GM21723 (cell line): Measurements from ENCODE around the gene KLK14.

Experiments
- ATAC-seq: cut with Tn5 transposase; IDR thresholded peaks from one replicate; pipeline ENCODE4 v1.9.1; 2021; ENCODE audit warnings: mild to moderate bottlenecking, moderate library complexity; ENCODE audit not compliant: unreplicated experiment

Gene KLK14

GRCh38 chr19:51089786-51090185 lies 7.1 kb upstream of the KLK14 start:
- ATAC-seq, result no peak

- no peak for ATAC-seq
These were observed 3.6 kb upstream of the KLK14 start for GRCh38 chr19:51086153-51086850.

GRCh38 chr19:51084505-51084904 lies 1.8 kb upstream of the KLK14 start:
- no peak for ATAC-seq

- ATAC-seq, result no peak
These were observed 1.1 kb upstream of the KLK14 start for GRCh38 chr19:51083783-51084182.

- no peak for ATAC-seq
These were observed 494 bp upstream of the KLK14 start for GRCh38 chr19:51083181-51083580.

GRCh38 chr19:51081476-51081875 lies 1.2 kb downstream of the KLK14 start:
- ATAC-seq, result no peak

- ATAC-seq, result no peak
These were observed 3.1 kb downstream of the KLK14 start for GRCh38 chr19:51079481-51080110.

- no peak for ATAC-seq
These were observed 4.0 kb downstream of the KLK14 start for GRCh38 chr19:51078731-51079130.

- no peak for ATAC-seq
These were observed 4.6 kb downstream of the KLK14 start for GRCh38 chr19:51078104-51078503.

- no peak for ATAC-seq
These were observed 6.0 kb downstream of the KLK14 start for GRCh38 chr19:51076631-51077213.

- no peak for ATAC-seq
These were observed 6.7 kb downstream of the KLK14 start for GRCh38 chr19:51075998-51076397.

GRCh38 chr19:51071095-51071405 lies 11.6 kb downstream of the KLK14 start:
- ATAC-seq, result no peak

- ATAC-seq, result no peak
These were observed 12.2 kb downstream of the KLK14 start for GRCh38 chr19:51070334-51071094.

- no peak for ATAC-seq
These were observed 16.1 kb downstream of the KLK14 start for GRCh38 chr19:51066393-51067186.

- no peak for ATAC-seq
These were observed 17.3 kb downstream of the KLK14 start for GRCh38 chr19:51065221-51065960.

- ATAC-seq, result no peak
These were observed 18.0 kb downstream of the KLK14 start, which contains the start of gene KLK13 for GRCh38 chr19:51064534-51065220. KLK13 (minus strand) TSS chr19:51065092; CDS start chr19:51065067, 25 bp downstream.

GRCh38 chr19:51063664-51064063 lies 19.0 kb downstream of the KLK14 start:
- ATAC-seq, result no peak

- no peak for ATAC-seq
These were observed 21.7 kb downstream of the KLK14 start for GRCh38 chr19:51060973-51061372.

GRCh38 chr19:51060336-51060735 lies 22.4 kb downstream of the KLK14 start:
- no peak for ATAC-seq

- ATAC-seq, result no peak
These were observed 23.0 kb downstream of the KLK14 start for GRCh38 chr19:51059715-51060114.
